ENCODE data around the gene ATXN1. TPM values are rescaled to one million over a fixed set of nuclear protein-coding genes. Genes with fewer than 3 reads are reported as not detected.

ATXN1 gene
- total RNA-seq, 1 donor from 2014 or later = 3.9 TPM

GRCh38 chr6:16770701-16771569 lies 9.7 kb upstream of the ATXN1 start:
- H3K4me1 Mint-ChIP-seq = peaks cover 21% of the 10 kb centered on the region
- no peaks in the 10 kb centered on the region for H3K36me3 Mint-ChIP-seq (ENCODE audit: low read depth)
- H3K27me3 Mint-ChIP-seq (ENCODE audit: low read depth) = no peaks in the 10 kb centered on the region
- no peaks in the 10 kb centered on the region for H3K9me3 Mint-ChIP-seq
- peak; percentile 68 for DNase-seq (ENCODE audit: low read depth, low spot score)
- peak; percentile 88 for TF ChIP-seq CTCF (conservative IDR thresholded peaks at IDR 0.05)
- no peak overlapping the region for H3K4me3 Mint-ChIP-seq
- H3K27ac Mint-ChIP-seq (ENCODE audit: unreplicated experiment) = no peak overlapping the region

- no peaks in the 10 kb centered on the region for H3K27me3 Mint-ChIP-seq (ENCODE audit: low read depth)
- no peaks in the 10 kb centered on the region for H3K36me3 Mint-ChIP-seq (ENCODE audit: low read depth)
- no peaks in the 10 kb centered on the region for H3K9me3 Mint-ChIP-seq
- DNase-seq (ENCODE audit: low read depth, low spot score) = no peak
- no peak overlapping the region for H3K4me3 Mint-ChIP-seq
- H3K4me1 Mint-ChIP-seq = peaks cover 21% of the 10 kb centered on the region
- no peak overlapping the region for H3K27ac Mint-ChIP-seq (ENCODE audit: unreplicated experiment)
- TF ChIP-seq CTCF (conservative IDR thresholded peaks at IDR 0.05) = no peak
These were observed 8.7 kb upstream of the ATXN1 start for GRCh38 chr6:16769986-16770376.

DNA sequence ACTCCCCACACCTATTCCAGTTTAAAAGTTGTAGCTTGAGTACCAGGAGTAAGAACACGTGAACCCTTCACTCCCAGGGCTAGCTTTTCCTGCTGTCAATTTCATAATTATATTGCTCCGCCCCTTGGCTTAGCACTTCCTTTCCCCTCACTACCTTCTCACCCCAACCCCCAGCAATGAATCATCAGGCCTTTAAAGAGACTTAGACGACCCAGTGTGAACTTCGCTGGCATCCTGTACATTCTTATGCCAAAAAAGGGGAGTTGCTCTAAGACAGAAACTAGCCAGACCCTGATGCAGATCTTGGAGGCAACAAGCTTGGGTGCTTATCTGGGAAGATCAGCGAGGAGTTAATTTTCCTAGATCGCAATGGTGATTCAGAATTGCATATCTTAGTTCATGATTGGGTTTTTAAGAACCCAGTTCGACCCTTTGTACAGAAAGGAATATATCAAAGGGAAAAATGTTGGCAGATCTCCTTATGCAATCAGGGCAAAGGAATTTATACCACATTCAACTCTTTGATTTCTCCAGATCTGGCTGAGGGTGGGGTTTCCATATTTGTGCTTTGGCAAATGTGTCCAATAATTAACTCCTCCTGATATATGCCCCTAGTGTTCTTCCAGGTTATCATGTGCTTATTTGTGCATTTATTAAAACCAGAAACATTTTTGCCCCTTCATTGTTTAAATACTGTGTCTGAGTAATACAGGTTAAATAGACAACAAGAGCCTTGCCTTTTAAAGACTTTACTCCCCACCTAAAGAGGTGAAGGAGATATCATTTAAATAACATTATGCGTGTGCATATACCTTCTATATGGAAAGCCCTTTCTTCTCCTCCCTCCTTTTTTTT lies 8.1 kb upstream of the ATXN1 start:
- Mint-ChIP-seq H3K4me1 (peaks cover 21% of the 10 kb centered on the region), H3K27ac (ENCODE audit: unreplicated experiment) (no peak overlapping the region), H3K4me3 (no peak overlapping the region), H3K27me3 (ENCODE audit: low read depth) (peaks cover 3% of the 10 kb centered on the region), H3K9me3 (no peaks in the 10 kb centered on the region), H3K36me3 (ENCODE audit: low read depth) (no peaks in the 10 kb centered on the region)
- DNase-seq (ENCODE audit: low read depth, low spot score) = no peak
- TF ChIP-seq CTCF (conservative IDR thresholded peaks at IDR 0.05) = no peak

GRCh38 chr6:16768477-16768830 lies 7.2 kb upstream of the ATXN1 start:
- no peak for TF ChIP-seq CTCF (conservative IDR thresholded peaks at IDR 0.05)
- peaks cover 9% of the 10 kb centered on the region for H3K27me3 Mint-ChIP-seq (ENCODE audit: low read depth)
- H3K36me3 Mint-ChIP-seq (ENCODE audit: low read depth) = no peaks in the 10 kb centered on the region
- DNase-seq (ENCODE audit: low read depth, low spot score) = no peak
- H3K9me3 Mint-ChIP-seq = no peaks in the 10 kb centered on the region
- no peak overlapping the region for H3K4me3 Mint-ChIP-seq
- no peak overlapping the region for H3K27ac Mint-ChIP-seq (ENCODE audit: unreplicated experiment)
- peaks cover 21% of the 10 kb centered on the region for H3K4me1 Mint-ChIP-seq

DNA sequence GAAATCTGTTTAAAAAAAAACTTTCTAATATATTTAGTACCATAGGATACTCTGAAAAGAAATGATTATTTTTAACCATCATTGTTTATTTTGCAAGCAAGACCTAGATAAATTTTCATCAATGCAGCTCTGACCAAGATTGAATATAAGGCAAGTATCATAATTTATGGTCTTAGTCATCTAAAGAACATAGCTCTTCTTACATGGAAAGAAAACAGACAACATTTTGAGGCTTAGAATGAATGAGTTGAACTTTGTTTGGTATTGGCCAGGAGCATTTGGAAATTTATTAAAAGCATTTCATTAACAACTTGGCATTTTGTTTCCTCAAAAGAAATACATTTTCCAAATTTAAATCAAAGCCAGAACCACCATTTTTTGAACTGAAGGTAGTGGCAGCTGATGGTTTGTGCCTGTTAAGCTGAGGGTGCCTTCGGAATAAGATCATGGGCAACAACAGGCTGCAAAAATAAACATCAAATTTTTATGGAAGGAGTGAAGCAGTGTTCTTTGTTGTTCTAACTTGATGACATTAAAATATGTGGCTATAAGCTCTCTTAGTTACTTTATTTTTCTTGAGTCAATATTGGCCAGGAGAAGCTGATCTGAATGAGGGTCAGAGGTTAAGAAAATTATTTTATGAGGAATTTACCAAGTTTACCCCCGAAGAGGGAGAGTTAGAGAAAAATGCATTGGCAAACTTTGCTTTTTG lies 6.7 kb upstream of the ATXN1 start:
- peaks cover 12% of the 10 kb centered on the region for H3K27me3 Mint-ChIP-seq (ENCODE audit: low read depth)
- TF ChIP-seq CTCF (conservative IDR thresholded peaks at IDR 0.05) = no peak
- H3K4me1 Mint-ChIP-seq = peaks cover 24% of the 10 kb centered on the region
- no peaks in the 10 kb centered on the region for H3K9me3 Mint-ChIP-seq
- H3K36me3 Mint-ChIP-seq (ENCODE audit: low read depth) = no peaks in the 10 kb centered on the region
- no peak for DNase-seq (ENCODE audit: low read depth, low spot score)
- H3K27ac Mint-ChIP-seq (ENCODE audit: unreplicated experiment) = no peak overlapping the region
- H3K4me3 Mint-ChIP-seq = no peak overlapping the region
